Measurements from ENCODE around the gene ALDH16A1.

GRCh38 chr19:49415810-49416200 is 37.2 kb upstream of the ALDH16A1 start:
- TF ChIP-seq POLR2A (IDR thresholded peaks at IDR 0.05) (no peak), CTCF (IDR thresholded peaks at IDR 0.05) (no peak)
